ENCODE data around the gene TMEM267.
"Not testable (repeated sequence)": the region's sequence is repeated elsewhere in the genome, so short reads cannot be mapped to it uniquely, and the experiment has no call there.

Gene TMEM267, protein sequence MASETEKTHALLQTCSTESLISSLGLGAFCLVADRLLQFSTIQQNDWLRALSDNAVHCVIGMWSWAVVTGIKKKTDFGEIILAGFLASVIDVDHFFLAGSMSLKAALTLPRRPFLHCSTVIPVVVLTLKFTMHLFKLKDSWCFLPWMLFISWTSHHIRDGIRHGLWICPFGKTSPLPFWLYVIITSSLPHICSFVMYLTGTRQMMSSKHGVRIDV

DNA sequence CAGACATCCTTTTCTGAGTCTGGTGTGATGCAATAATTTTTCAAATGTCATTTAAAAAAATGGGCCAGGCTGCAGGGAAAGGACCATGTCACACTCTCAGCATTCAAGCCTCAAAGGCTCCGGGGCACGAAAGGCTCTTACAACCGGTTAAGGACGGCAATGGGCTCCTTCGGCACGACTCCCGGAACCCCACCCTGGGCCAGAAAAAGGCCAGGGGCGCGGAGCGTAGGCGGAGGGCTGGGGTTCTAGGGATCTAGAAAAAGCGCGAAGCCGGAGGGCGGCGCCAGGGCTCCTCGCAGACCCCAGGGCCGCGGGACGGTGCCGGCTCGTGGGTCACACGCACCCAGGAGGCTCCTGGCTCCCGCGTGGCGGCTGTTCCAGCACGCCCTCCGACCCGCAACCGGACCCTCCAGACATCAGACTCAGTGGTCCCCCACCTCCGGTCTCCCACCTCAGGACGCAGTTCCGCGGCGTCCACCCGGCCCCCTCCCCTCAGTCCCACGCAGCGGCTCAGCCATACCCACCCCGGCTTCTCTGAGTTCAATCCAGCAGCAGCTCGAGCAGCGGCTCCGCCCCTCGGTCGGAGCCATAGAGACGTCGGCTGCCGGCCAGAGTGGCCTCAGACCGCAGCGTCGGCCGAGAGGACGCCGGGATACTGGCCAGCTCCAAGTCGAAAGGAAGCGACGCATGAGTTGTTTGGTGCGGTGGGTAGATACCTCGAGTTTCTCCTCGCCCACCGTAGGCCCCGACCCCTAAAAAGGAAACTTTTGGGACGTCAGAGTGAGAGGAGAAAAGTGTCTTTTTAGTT, at the start of gene TMEM267:
TMEM267 (minus strand) TSS at position 568 of the 808 bp plus-strand sequence. CDS start 29,896 bp downstream, outside the sequence.
- peak; percentile 85 for DNase-seq

DNA sequence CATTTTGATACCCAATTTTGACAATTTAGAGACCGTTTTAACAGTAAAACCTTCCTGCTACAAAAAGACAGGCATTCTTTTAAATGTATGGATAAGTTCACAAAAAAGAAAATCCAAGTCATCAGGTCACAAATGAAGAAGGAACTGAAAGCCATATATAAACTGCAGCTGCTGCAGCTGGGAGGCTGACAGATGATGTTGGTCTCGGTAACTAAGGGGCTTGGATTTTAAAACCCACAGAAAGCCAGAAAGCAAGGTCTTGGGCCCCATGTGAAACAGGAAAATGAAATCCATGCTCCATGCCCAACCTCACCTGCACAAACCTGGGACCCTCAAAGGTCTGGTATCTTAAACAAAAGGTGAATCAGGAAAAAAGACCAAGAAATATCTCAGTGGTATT, 47.0 kb upstream of the TMEM267 start:
- DNase-seq: no peak

DNA sequence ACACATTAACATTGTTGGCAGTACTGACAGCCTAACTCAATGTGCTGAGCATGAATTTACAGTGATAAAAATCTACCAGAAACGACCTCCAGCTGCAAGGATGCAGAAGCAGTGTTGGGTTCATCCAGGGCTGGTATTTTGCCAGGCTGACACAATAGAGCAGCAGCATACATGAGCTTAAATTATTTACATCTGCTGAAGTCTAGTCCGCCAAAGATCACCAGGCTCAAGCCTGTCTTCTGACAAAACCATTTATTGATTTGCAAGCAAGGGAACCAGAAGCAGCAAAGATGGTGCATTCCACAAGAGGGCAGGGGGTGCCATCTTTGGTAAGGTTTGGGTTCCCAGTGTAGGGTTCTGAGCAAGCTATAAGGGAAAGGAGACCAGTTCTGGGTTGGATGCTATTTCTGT, 40.0 kb upstream of the TMEM267 start:
- no peak for DNase-seq

DNA sequence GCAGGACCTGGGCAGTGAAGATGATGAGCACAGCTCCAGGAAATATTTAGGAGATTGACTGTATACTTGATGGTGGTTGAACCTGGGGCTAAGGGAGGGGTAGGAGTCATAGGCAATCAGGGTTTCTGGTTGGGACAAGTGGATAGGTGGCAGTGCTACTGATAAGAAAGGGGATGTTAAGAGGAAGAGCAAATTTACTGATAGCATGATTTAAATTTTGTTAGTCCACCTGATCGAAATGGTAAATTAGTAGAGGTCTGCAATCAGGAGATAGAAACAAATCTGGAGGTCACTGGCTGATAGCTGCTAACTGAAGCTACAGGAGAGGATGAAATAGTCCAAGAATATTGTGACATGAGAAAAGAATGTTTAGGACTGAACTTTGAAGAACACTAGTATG, 37.0 kb upstream of the TMEM267 start:
- no peak for DNase-seq

DNA sequence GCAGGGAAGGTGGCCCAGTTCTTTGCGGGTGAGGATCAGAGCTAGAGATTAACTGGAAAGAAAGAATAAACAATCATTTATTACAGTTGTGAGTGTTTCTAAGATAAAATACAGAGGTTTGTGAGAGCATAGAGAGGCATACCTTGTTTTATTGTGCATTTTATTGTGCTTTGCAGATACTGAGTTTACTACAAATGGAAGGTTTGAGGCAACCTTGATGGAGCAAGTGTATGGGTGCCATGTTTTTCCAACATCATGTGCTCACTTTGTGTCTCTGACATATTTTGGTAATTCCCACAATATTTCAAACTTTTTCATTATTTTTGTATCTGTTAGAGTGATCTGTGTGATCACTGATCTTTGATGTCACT, 32.0 kb upstream of the TMEM267 start:
- no peak for DNase-seq

DNA sequence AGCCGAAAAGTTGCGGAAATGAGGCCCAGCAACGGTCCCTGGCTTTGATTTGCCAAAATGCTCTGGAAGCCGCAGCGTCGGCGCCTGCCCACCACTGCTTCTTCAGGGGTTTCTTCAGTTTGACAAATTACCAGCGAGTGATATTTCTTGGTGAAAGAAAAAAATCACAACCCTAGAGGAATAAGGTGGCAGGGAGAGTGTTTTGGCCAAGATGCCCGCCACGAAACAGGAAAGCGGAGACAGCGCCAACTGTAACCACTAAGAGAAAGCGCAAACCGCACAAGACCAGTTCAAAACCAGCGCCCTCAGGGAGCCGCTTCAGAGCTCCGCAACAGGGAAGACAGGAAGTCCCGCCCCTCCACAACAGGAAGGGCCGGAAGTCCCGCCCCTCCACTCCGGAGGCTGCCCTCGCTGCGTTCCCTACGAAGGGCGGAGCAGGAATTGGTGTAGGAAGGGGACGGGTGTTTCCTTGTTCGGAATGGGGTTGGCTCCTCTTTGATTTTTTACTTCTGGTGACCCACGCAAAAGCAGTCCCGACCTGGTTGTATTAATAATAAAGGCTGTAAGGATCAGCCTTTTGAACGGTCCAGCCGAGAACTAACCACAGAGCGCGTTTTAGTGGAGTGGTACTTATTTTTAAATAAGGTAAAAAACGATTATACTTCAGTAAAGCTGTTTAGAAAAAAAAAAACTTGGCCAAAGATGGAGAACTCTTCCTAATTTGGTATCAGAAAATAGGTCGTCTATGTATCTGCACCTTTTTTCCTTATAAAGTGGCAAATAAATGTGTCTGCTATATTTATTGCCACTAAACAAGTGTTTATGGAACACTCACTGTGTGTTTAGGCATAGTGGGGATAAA, 31.4 kb upstream of the TMEM267 start, which contains the start of gene C5orf34:
C5orf34 (minus strand) TSS at position 333 of the 862 bp plus-strand sequence. CDS start 5,809 bp downstream, outside the sequence.
- peak; percentile 96 to 98 for DNase-seq

DNA sequence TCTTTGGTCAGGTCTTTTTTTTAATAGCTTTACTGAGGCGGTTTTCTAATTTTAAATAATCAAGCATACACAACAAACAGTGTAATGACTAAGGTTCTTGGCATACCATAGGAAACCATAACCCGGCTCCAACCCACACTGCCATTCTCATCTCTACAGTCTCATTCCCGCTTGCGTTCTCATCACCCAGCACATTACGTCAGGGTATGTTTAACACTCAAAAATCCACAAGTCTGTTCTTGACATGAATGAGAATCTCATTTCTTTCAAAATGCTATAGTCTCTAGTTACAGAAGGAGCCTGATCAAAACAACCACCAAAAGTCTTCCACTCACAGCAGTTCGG, 30.8 kb upstream of the TMEM267 start:
- peak in 1 of 2 donors; percentile 52 for DNase-seq

DNA sequence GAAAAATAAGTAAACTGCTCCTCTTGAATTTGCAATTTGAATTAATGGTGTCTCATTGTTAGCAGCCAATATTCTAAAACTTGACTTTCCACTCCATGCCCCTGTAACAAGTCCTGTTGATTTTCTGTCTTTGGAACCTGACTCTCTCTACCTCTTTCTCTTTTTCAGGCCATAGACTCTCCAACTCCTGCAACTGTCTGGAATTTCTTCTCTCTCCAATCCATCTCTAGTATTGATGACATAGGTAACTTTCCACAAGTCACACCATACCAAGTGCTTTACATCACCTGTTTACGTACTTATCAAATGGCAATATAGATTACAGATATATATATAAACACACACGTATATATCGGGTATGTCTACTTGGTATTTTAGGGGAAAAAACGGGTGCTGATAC, 30.4 kb upstream of the TMEM267 start:
- DNase-seq: no peak

DNA sequence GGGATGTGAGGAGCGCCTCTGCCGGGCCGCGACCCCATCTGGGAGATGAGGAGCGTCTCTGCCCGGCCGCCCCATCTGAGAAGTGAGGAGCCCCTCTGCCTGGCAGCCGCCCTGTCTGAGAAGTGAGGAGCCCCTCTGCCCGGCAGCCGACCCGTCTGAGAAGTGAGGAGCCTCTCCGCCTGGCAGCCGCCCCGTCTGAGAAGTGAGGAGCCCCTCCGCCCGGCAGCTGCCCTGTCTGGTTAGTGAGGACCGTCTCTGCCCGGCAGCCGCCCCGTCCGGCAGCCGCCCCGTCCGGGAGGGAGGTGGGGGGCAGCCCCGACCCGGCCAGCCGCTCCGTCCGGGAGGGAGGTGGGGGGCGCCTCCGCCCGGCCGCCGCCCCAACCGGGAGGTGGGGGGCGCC, 27.4 kb upstream of the TMEM267 start:
- DNase-seq: not testable (repeated sequence)

DNA sequence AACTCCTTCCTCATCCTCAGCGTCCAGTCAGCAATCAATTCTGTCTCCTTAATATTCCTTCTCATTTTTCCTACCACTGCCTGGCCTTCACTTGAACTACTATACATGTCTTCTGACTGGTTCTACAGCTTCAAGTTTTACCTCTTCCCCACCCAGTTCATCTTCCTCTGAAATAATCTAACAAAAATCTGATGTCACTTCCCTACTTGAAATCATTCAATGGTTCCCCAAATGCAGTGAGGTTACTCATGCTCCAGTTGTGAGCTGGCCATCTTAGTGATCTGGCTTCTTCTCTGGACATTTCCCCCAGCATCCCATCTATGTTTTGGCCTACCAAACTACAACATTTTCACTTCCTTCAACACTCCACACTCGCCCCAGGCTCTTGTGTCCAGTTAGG, 14.9 kb upstream of the TMEM267 start:
- DNase-seq: no peak

DNA sequence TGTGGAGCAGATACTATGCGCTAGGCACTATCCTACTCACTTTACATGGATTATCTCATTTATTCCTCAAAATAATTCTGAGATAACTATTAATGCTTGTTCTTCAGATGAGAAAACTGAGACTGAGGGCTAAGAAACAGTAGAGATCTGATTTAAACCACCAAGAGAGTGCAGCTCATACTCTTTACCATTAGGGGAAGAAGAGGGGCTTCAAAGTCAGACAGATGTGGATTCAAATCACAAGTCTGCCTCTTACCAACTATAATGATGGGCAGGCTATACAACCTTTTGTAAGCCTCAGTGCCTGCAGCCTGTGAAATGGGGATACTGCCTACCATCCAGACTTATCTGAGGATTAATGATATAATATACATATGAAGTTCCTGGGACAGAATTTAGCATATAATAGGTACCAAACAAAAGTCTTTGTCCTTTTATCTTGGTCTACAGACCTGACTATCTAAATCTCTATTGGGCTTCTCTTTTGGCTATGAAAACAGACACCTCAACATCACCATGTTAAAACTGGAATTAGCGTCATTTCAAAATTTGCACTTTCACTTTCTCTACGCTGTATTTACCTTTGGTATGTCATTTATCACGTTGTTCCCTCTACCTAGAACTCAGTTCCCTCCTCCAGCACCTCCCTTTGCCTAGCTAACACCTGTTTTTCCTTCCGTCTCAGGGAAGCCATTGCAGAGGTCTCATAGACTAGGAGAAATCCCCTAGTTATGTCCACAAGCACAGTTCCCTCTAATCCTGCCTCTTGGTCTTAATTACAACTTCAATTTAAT, 13.8 kb upstream of the TMEM267 start:
- DNase-seq: no peak

DNA sequence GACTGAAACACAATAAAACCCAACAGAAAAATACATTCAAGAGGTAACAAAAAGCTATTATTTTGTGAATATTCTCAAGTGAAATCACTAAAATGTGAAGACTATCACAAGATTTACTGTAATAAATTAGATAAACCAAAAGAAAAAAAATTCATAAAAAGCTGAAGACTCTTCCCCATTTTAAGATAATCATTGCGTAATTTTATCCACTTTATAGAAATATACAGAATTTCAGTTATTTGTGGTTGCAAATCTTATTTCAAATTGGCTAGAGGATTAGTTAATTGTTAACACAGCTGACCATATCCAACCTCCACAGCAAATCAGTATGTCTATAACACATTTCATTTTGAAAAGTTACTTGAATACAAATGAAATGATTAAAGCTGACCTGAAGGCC, 7.7 kb upstream of the TMEM267 start:
- no peak for DNase-seq

DNA sequence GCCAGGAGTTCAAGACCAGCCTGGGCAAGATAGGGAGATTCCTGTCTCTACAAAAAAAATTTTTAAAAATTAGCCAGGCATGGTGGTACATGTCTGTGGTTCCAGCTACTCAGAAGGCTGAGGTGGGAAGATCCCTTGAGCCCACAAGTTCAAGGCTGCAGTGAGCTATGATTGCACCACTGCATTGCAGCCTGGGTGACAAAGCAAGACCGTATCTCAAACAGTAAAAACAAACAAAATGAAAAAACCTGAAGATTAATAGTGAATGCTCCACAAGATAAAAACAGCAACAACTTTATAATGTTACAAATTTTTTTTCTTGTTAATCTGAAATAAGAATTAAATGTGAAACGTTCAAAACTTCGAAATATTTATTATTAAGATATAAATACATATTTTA, 2.7 kb upstream of the TMEM267 start:
- no peak for DNase-seq

DNA sequence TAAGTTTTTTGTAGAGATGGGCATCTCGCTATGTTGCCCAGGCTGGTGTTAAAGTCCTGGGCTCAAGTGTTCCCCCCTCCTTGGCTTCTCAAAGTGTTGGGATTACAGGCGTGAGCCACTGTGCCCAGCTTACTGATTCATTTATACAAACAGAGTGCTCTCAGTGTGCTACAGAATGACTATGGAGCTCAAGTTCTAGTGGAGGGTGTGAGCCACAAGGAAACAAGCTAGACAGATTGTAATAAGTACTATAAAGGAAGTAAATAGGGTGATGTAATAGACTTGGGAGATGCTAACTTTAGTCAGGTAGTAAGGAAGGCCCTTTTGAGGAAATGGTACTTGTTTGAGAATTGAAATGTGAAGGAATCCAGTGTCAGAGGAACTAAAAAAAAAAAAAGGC, 1.7 kb upstream of the TMEM267 start:
- DNase-seq: no peak

DNA sequence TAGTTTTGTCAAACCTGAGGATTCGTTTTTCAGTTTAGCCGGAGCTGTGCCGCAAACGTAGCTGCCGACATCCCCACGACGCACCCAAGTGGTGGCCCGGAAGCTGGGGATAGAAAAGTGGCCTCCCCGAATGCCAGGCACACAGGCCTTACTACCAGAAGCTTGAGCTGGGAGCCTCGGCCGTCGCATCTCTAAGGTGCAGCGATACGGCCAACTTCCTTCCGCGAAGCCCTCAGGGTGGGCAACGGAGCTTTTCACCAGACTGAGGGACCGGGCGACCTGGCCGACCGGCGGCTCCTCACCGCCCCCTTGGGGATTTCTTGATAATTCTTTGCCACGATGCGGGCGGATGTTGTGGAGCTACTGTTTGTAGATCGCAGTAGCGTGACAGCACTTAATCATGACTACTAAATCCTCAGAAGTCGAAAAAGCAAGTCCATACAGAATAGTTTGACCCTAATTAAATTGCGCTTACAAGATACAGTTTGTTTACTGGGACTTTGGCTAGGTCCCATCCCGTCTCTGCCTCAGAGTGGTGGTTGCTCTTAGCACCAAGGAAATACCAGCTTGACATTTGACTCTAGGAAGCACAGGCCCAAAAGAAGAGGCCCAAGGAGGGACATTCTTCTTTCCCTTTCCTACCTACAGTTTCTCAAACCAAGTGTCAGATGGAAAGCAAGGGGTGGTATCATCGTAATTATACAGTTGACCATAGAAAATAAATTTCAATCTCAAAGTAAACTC, 613 bp upstream of the TMEM267 start:
- DNase-seq: peak; percentile 84 to 87

DNA sequence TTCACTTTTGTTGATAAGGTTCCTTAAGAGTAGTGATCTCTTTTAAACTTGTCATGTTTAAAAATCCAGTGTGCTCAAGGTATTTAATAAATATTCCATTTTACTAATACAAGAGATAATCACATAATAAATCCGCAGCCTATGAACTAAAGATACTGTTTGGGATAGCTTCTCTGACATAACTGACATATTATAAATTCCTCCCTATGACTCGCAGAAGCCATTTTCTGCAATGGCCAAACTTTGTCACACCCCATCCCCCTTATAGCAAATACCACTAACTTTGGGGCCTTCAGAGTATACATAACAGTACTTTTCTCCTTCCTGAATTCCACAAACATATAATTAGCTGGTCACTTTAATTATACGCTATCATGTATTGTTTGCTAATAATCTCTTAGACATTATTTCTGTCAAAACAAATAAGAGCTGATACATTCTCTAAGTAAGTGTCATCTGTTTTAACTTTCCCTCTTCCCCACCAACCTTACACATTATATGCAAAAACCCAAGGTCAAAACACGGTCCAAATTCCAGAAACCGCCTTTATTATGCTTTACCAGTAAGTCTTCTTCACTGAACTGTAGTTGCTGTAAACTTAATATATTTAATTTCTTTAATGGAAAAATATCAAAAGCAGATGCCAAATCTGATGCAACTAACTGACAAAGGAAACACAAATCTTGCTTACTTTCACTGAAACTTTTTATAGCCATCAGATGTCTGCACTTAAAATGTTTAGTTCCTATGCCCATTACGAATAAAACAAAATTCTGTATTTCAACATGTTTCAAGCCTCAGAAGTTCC, 971 bp downstream of the TMEM267 start:
- no peak for DNase-seq

DNA sequence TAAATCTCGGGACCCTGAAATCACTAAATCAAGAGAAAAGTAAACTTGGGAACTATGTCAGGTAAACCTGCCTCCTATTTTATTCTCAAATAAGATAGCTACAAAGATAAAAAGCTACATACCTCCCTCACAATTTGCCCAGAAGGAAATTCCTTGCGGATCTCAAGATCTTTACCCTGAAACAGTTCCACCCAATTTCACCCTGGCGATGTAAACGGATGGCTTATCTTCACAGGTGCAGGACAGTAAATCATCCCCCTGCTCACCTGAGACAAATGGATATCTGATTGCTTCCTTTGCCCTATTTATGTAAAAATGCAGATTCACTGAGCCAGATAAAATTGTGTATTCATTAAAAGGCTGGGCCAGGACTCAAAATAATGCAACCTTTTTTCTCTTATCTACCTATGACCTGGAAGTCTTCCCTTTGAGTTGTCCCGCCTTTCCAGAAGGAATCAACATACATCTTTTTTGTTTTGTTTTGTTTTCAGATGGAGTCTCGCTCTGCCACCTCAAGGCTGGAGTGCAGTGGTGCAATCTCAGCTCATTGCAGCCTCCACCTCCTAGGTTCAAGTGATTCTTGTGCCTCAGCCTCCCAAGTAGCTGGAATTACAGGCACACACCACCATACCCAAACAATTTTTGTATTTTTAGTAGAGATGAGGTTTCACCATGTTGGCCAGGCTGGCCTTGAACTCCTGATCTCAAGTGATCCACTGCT, 13.8 kb downstream of the TMEM267 start:
- no peak for DNase-seq

DNA sequence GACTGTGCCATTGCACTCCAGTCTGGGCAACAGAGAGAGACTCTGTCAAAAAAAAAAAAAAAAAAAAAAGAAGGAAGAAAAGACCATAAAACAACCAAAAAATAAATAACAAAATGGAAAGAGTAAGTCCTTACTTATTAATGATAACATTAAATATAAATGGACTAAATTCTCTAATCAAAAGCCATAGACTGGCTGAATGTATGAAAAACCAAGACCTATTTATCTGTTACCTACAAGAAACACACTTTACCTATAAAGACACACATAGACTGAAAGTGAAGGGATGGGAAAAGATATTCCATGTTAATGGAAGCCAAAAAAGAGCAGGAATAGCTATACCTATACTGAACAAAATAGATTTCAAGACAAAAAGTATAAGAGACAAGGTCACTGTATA, 16.6 kb downstream of the TMEM267 start:
- DNase-seq: no peak

DNA sequence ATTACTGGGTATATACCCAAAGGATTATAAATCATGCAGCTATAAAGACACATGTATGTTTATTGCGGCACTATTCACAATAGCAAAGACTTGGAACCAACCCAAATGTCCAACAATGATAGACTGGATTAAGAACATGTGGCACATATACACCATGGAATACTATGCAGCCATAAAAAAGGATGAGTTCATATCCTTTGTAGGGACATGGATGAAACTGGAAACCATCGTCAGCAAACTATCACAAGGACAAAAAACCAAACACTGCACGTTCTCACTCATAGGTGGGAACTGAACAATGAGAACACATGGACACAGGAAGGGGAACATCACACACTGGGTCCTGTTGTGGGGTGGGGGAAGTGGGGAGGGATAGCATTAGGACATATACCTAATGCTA, 18.2 kb downstream of the TMEM267 start:
- not testable (repeated sequence) for DNase-seq

DNA sequence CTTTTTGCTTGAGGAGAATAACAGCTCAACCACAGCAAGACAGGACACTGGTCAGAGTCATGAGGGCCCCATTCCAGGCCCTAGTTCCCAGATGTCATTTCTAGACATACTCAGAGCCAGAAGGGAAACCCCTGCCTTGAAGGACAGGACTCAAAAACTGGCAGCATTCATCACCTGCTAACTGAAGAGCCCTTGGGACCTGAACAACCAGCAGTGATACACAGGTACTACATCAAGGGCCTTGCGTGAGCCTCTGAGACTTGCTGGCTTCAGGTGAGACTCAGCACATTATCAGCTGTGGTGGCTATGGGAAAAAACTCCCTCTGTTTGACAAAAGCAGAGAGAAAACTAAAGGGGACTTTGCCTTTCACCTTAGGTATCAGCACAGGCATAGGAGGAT, 22.6 kb downstream of the TMEM267 start:
- no peak for DNase-seq

All from stimulated activated CD4-positive, alpha-beta T cell treated with anti-CD3 and anti-CD28 coated beads, Interleukin-2, amount 100 ng/mL, for 24 hours (primary cell).